ENCODE measurements around the gene EDN3. TPM values are rescaled to one million over a fixed set of nuclear protein-coding genes. Genes with fewer than 3 reads are reported as not detected.

The EDN3 gene
- total and polyA plus RNA-seq, 2 experiments from 2014 or later = 0.13 to 0.17 TPM

DNA sequence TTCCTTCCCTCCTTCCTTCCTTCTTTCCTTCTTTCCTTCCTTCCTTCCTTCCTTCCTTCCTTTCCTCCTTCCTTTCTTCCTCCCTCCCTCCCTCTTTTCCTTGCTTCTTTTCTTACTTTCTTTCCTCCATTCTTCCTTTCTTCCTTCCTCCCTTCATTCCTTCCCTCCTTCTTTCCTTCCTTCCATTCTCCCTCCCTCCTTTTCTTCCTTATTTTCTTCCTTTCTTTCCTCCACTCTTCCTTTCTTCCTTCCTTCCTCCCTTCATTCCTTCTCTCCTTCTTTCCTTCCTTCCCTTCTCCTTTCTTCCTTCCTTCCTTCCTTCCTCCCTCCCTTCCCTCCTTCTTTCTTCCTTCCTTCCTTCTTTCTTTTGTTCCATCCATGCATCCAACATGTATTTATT is 35.1 kb upstream of the EDN3 start:
- Mint-ChIP-seq H3K4me3 (no peak overlapping the region), H3K36me3 (ENCODE audit: low read depth) (no peaks in the 10 kb centered on the region), H3K27me3 (ENCODE audit: insufficient read depth, low read depth, poor library complexity) (peaks cover 4% of the 10 kb centered on the region), H3K27ac (no peak overlapping the region), H3K4me1 (peaks cover 23% of the 10 kb centered on the region), H3K9me3 (no peaks in the 10 kb centered on the region)
- no peaks in the 10 kb centered on the region for H3K9me2 ChIP-seq (ENCODE audit: insufficient read depth)
- no peak overlapping the region for H3K4me2 ChIP-seq
- ATAC-seq (no peak), DNase-seq (ENCODE audit: low spot score) (no peak)
- TF ChIP-seq ZNF114 (CRISPR knock-in tag; IDR thresholded peaks at IDR 0.05) = no peak
- TF ChIP-seq, protein P1, sequence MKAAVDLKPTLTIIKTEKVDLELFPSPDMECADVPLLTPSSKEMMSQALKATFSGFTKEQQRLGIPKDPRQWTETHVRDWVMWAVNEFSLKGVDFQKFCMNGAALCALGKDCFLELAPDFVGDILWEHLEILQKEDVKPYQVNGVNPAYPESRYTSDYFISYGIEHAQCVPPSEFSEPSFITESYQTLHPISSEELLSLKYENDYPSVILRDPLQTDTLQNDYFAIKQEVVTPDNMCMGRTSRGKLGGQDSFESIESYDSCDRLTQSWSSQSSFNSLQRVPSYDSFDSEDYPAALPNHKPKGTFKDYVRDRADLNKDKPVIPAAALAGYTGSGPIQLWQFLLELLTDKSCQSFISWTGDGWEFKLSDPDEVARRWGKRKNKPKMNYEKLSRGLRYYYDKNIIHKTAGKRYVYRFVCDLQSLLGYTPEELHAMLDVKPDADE (IDR thresholded peaks at IDR 0.05) = no peak
- TF ChIP-seq EZH2 (IDR thresholded peaks at IDR 0.05; ENCODE audit: low read depth, unreplicated experiment) = no peak
- TF ChIP-seq EZH2phosphoT487 (IDR thresholded peaks at IDR 0.05; ENCODE audit: unreplicated experiment) = no peak
- TF ChIP-seq, protein P2, sequence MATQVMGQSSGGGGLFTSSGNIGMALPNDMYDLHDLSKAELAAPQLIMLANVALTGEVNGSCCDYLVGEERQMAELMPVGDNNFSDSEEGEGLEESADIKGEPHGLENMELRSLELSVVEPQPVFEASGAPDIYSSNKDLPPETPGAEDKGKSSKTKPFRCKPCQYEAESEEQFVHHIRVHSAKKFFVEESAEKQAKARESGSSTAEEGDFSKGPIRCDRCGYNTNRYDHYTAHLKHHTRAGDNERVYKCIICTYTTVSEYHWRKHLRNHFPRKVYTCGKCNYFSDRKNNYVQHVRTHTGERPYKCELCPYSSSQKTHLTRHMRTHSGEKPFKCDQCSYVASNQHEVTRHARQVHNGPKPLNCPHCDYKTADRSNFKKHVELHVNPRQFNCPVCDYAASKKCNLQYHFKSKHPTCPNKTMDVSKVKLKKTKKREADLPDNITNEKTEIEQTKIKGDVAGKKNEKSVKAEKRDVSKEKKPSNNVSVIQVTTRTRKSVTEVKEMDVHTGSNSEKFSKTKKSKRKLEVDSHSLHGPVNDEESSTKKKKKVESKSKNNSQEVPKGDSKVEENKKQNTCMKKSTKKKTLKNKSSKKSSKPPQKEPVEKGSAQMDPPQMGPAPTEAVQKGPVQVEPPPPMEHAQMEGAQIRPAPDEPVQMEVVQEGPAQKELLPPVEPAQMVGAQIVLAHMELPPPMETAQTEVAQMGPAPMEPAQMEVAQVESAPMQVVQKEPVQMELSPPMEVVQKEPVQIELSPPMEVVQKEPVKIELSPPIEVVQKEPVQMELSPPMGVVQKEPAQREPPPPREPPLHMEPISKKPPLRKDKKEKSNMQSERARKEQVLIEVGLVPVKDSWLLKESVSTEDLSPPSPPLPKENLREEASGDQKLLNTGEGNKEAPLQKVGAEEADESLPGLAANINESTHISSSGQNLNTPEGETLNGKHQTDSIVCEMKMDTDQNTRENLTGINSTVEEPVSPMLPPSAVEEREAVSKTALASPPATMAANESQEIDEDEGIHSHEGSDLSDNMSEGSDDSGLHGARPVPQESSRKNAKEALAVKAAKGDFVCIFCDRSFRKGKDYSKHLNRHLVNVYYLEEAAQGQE (IDR thresholded peaks at IDR 0.05; ENCODE audit: unreplicated experiment) = no peak
- TF ChIP-seq ZNF331 (CRISPR knock-in tag; IDR thresholded peaks at IDR 0.05; ENCODE audit: low read depth) = no peak
- TF ChIP-seq JUNB (IDR thresholded peaks at IDR 0.05; ENCODE audit: unreplicated experiment) = no peak
- TF ChIP-seq NANOG (IDR thresholded peaks at IDR 0.05; ENCODE audit: borderline replicate concordance) = no peak
- TF ChIP-seq CREB1 (CRISPR knock-in tag; IDR thresholded peaks at IDR 0.05; ENCODE audit: low read depth) = no peak
- TF ChIP-seq POLR2AphosphoS5 (IDR thresholded peaks at IDR 0.05; ENCODE audit: low read depth) = no peak
- TF ChIP-seq, protein P3, sequence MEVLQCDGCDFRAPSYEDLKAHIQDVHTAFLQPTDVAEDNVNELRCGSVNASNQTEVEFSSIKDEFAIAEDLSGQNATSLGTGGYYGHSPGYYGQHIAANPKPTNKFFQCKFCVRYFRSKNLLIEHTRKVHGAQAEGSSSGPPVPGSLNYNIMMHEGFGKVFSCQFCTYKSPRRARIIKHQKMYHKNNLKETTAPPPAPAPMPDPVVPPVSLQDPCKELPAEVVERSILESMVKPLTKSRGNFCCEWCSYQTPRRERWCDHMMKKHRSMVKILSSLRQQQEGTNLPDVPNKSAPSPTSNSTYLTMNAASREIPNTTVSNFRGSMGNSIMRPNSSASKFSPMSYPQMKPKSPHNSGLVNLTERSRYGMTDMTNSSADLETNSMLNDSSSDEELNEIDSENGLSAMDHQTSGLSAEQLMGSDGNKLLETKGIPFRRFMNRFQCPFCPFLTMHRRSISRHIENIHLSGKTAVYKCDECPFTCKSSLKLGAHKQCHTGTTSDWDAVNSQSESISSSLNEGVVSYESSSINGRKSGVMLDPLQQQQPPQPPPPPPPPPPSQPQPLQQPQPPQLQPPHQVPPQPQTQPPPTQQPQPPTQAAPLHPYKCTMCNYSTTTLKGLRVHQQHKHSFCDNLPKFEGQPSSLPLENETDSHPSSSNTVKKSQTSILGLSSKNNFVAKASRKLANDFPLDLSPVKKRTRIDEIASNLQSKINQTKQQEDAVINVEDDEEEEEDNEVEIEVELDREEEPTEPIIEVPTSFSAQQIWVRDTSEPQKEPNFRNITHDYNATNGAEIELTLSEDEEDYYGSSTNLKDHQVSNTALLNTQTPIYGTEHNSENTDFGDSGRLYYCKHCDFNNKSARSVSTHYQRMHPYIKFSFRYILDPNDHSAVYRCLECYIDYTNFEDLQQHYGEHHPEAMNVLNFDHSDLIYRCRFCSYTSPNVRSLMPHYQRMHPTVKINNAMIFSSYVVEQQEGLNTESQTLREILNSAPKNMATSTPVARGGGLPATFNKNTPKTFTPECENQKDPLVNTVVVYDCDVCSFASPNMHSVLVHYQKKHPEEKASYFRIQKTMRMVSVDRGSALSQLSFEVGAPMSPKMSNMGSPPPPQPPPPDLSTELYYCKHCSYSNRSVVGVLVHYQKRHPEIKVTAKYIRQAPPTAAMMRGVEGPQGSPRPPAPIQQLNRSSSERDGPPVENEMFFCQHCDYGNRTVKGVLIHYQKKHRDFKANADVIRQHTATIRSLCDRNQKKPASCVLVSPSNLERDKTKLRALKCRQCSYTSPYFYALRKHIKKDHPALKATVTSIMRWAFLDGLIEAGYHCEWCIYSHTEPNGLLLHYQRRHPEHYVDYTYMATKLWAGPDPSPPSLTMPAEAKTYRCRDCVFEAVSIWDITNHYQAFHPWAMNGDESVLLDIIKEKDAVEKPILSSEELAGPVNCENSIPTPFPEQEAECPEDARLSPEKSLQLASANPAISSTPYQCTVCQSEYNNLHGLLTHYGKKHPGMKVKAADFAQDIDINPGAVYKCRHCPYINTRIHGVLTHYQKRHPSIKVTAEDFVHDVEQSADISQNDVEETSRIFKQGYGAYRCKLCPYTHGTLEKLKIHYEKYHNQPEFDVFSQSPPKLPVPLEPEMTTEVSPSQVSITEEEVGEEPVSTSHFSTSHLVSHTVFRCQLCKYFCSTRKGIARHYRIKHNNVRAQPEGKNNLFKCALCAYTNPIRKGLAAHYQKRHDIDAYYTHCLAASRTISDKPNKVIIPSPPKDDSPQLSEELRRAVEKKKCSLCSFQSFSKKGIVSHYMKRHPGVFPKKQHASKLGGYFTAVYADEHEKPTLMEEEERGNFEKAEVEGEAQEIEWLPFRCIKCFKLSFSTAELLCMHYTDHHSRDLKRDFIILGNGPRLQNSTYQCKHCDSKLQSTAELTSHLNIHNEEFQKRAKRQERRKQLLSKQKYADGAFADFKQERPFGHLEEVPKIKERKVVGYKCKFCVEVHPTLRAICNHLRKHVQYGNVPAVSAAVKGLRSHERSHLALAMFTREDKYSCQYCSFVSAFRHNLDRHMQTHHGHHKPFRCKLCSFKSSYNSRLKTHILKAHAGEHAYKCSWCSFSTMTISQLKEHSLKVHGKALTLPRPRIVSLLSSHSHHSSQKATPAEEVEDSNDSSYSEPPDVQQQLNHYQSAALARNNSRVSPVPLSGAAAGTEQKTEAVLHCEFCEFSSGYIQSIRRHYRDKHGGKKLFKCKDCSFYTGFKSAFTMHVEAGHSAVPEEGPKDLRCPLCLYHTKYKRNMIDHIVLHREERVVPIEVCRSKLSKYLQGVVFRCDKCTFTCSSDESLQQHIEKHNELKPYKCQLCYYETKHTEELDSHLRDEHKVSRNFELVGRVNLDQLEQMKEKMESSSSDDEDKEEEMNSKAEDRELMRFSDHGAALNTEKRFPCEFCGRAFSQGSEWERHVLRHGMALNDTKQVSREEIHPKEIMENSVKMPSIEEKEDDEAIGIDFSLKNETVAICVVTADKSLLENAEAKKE (CRISPR knock-in tag; IDR thresholded peaks at IDR 0.05) = no peak
- TF ChIP-seq STAT1 (IDR thresholded peaks at IDR 0.05; ENCODE audit: unreplicated experiment) = no peak
- TF ChIP-seq, protein P4, sequence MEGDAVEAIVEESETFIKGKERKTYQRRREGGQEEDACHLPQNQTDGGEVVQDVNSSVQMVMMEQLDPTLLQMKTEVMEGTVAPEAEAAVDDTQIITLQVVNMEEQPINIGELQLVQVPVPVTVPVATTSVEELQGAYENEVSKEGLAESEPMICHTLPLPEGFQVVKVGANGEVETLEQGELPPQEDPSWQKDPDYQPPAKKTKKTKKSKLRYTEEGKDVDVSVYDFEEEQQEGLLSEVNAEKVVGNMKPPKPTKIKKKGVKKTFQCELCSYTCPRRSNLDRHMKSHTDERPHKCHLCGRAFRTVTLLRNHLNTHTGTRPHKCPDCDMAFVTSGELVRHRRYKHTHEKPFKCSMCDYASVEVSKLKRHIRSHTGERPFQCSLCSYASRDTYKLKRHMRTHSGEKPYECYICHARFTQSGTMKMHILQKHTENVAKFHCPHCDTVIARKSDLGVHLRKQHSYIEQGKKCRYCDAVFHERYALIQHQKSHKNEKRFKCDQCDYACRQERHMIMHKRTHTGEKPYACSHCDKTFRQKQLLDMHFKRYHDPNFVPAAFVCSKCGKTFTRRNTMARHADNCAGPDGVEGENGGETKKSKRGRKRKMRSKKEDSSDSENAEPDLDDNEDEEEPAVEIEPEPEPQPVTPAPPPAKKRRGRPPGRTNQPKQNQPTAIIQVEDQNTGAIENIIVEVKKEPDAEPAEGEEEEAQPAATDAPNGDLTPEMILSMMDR (conservative IDR thresholded peaks at IDR 0.05; ENCODE audit: low read depth in 2 of 2) = no peak
- no peak overlapping the region for H3K27ac ChIP-seq (ENCODE audit: low read depth)
- H3K27me3 ChIP-seq (ENCODE audit: insufficient read depth) = no peaks in the 10 kb centered on the region
- no peak overlapping the region for H2AFZ ChIP-seq
- no peaks in the 10 kb centered on the region for H4K20me1 ChIP-seq (replicated peaks; ENCODE audit: insufficient read depth)
- peaks cover 19% of the 10 kb centered on the region for H3K4me1 ChIP-seq (ENCODE audit: insufficient read depth)
- no peaks in the 10 kb centered on the region for H3K79me2 ChIP-seq (replicated peaks; ENCODE audit: insufficient read depth)
- no peaks in the 10 kb centered on the region for H3F3A ChIP-seq (replicated peaks; ENCODE audit: low read depth)
- H3K36me3 ChIP-seq (ENCODE audit: insufficient read depth) = no peaks in the 10 kb centered on the region
- no peak overlapping the region for H3K4me3 ChIP-seq

Measured in GM23338 (cell line).